ENCODE measurements around the gene CAVIN1.
"Not testable (repeated sequence)": the region's sequence is repeated elsewhere in the genome, so short reads cannot be mapped to it uniquely, and the experiment has no call there.

CAVIN1 gene

GRCh38 chr17:42428141-42428944, 5.3 kb upstream of the CAVIN1 start:
- H3K4me3 ChIP-seq (ENCODE audit: low read length), result no peak overlapping the region
- peak; percentile 99 for DNase-seq (ENCODE audit: low read depth)
- TF ChIP-seq CTCF (IDR thresholded peaks at IDR 0.05; ENCODE audit: insufficient read depth, low read depth, low read length, missing control alignments), result peak; percentile 85

- TF ChIP-seq CTCF (IDR thresholded peaks at IDR 0.05; ENCODE audit: insufficient read depth, low read depth, low read length, missing control alignments), result no peak
- H3K4me3 ChIP-seq (ENCODE audit: low read length), result no peak overlapping the region
- no peak for DNase-seq (ENCODE audit: low read depth)
Observed at GRCh38 chr17:42424991-42425610, 2.0 kb upstream of the CAVIN1 start.

GRCh38 chr17:42423766-42424165, 710 bp upstream of the CAVIN1 start:
- TF ChIP-seq CTCF (IDR thresholded peaks at IDR 0.05; ENCODE audit: insufficient read depth, low read depth, low read length, missing control alignments), result no peak
- DNase-seq (ENCODE audit: low read depth), result no peak
- peak overlapping the region; percentile 73 for H3K4me3 ChIP-seq (ENCODE audit: low read length)

GRCh38 chr17:42422412-42422957, 571 bp downstream of the CAVIN1 start:
- H3K4me3 ChIP-seq (ENCODE audit: low read length), result peak overlapping the region; percentile 73
- DNase-seq (ENCODE audit: low read depth), result peak; percentile 61
- no peak for TF ChIP-seq CTCF (IDR thresholded peaks at IDR 0.05; ENCODE audit: insufficient read depth, low read depth, low read length, missing control alignments)

GRCh38 chr17:42421507-42422338, 1.3 kb downstream of the CAVIN1 start:
- DNase-seq (ENCODE audit: low read depth), result peak; percentile 57
- no peak for TF ChIP-seq CTCF (IDR thresholded peaks at IDR 0.05; ENCODE audit: insufficient read depth, low read depth, low read length, missing control alignments)
- H3K4me3 ChIP-seq (ENCODE audit: low read length), result peak overlapping the region; percentile 73

GRCh38 chr17:42421136-42421506, 1.9 kb downstream of the CAVIN1 start:
- TF ChIP-seq CTCF (IDR thresholded peaks at IDR 0.05; ENCODE audit: insufficient read depth, low read depth, low read length, missing control alignments), result no peak
- H3K4me3 ChIP-seq (ENCODE audit: low read length), result peak overlapping the region; percentile 73

GRCh38 chr17:42417981-42418380, 5.1 kb downstream of the CAVIN1 start:
- not testable (repeated sequence) for DNase-seq (ENCODE audit: low read depth)

More at GRCh38 chr17:42421136-42421506, 1.9 kb downstream of the CAVIN1 start:
- DNase-seq (ENCODE audit: low read depth), result no peak

More at GRCh38 chr17:42417981-42418380, 5.1 kb downstream of the CAVIN1 start:
- H3K4me3 ChIP-seq (ENCODE audit: low read length), result not testable (repeated sequence)

All from epithelial cell of esophagus (primary cell).